GM13976 (cell line): Measurements from ENCODE around the gene FAF1.
"Not testable (repeated sequence)": the region's sequence is repeated elsewhere in the genome, so short reads cannot be mapped to it uniquely, and the experiment has no call there.

Experiments
- DNase-seq: peaks from one replicate; pipeline ENCODE4 v3.0.0; 2012; ENCODE audit warnings: low spot score
- in situ Hi-C: fragments of 300-500 bp; cut with MboI; formaldehyde crosslinking; loops from one replicate; pipeline ENCODE4 v1.12.0; 2022; ENCODE audit warnings: low sequenced_read_pairs, mixed read lengths, inconsistent platforms; ENCODE audit not compliant: unreplicated experiment
- TF ChIP-seq, protein P1 (sequence below): IDR thresholded peaks from 2 replicates; pipeline ENCODE4 v1.5.1; 2012; ENCODE audit warnings: borderline replicate concordance, mild to moderate bottlenecking; ENCODE audit not compliant: insufficient read depth; ENCODE audit errors: extremely low read depth, missing control alignments, control extremely low read depth

Gene FAF1

DNA sequence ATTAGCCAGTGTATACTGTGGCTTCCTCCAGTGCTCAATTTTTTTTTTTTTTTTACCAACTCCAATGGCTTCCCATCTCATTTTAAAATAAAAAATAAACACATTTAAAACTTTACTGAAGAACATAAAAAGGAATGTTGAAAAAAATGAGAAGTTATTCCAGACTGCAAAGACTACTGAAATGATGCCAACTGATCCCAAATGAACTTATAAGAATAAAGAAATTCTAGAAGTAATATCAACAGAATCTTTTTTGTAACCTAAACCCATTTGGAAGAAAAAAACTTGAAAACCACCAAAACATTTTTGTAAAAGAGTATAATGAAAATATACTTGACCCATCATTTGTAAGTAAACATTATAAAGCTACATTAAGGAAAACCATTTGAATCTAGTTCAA lies 129.4 kb downstream of the FAF1 start:
- no peak for DNase-seq
- TF ChIP-seq, protein P1, sequence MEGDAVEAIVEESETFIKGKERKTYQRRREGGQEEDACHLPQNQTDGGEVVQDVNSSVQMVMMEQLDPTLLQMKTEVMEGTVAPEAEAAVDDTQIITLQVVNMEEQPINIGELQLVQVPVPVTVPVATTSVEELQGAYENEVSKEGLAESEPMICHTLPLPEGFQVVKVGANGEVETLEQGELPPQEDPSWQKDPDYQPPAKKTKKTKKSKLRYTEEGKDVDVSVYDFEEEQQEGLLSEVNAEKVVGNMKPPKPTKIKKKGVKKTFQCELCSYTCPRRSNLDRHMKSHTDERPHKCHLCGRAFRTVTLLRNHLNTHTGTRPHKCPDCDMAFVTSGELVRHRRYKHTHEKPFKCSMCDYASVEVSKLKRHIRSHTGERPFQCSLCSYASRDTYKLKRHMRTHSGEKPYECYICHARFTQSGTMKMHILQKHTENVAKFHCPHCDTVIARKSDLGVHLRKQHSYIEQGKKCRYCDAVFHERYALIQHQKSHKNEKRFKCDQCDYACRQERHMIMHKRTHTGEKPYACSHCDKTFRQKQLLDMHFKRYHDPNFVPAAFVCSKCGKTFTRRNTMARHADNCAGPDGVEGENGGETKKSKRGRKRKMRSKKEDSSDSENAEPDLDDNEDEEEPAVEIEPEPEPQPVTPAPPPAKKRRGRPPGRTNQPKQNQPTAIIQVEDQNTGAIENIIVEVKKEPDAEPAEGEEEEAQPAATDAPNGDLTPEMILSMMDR = no peak
- in situ Hi-C loops = no loop called here

DNA sequence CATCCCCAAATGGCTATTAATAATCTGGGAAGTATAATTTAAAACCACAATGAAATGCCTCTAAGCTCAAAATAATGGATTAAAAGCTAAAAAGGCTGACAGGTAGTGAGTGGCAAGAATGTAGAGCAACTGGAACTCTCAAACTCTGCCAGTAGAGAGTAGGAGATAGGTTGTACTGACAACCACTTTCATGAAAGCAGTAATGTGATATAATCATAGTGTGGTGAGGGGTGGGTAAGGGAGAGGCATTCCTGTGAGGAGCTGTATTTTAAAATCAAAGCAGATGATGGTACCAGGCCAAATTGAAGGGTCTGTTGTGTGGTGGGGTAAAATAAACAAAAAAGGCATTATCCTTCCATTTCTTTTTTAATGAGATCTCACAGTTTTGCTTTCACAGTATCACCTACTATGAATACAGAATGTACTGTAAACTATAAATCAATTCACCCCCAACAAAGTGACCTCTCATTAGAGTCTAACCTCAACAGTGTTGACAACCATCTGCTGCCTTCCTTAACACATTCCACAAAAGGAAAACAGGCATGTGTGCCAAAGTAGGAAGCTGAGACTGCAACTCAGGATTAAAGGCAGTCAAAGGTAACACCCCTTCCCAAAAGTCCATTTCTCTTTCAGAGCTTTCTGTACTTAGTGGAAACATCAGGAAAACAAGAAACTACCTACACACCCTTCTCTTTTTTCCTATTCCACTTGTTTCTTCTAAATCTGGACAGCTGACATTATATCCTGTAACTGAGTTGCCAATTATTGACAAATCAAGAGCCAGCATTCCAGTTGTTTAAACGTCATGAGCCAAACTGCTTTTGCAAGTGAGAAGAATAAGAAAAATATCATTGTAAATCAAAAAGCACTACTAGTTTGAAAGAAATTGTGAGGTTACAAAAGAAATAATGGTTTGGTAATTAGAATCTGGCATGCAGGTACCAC lies 130.8 kb downstream of the FAF1 start:
- TF ChIP-seq, protein P1 = no peak
- in situ Hi-C loops = no loop called here
- DNase-seq = no peak

DNA sequence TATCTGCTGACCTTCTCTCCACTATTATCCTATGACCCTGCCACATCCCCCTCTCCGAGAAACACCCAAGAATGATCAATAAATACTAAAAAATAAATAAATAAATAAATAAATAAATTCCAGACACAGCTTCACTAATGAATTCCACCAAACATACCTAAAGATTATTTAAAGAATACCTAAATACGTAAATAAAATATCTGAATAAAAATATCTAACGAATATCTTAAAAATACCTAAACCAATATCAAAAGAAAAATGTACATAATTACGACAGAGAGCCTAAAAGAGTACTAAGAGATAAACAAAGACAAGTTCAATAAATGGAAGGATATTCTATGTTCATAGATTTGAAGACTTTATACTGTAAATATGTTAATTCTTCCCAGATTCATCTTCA lies 132.5 kb downstream of the FAF1 start:
- in situ Hi-C loops = no loop called here
- no peak for DNase-seq
- TF ChIP-seq, protein P1 = no peak

DNA sequence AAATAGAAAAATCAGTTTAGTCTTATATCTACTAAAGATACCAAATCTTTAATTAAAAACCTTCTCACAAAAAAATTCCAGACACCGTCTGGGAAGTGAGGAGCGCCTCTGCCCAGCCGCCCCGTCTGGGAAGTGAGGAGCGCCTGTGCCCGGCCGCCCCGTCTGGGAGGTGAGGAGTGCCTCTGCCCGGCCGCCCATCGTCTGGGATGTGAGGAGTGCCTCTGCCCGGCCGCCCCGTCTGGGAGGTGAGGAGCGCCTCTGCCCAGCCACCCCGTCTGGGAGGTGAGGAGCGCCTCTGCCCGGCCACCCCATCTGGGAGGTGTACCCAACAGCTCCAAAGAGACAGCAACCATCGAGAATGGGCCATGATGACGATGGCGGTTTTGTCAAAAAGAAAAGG lies 133.3 kb downstream of the FAF1 start:
- in situ Hi-C loops, DNase-seq: not testable (repeated sequence)

DNA sequence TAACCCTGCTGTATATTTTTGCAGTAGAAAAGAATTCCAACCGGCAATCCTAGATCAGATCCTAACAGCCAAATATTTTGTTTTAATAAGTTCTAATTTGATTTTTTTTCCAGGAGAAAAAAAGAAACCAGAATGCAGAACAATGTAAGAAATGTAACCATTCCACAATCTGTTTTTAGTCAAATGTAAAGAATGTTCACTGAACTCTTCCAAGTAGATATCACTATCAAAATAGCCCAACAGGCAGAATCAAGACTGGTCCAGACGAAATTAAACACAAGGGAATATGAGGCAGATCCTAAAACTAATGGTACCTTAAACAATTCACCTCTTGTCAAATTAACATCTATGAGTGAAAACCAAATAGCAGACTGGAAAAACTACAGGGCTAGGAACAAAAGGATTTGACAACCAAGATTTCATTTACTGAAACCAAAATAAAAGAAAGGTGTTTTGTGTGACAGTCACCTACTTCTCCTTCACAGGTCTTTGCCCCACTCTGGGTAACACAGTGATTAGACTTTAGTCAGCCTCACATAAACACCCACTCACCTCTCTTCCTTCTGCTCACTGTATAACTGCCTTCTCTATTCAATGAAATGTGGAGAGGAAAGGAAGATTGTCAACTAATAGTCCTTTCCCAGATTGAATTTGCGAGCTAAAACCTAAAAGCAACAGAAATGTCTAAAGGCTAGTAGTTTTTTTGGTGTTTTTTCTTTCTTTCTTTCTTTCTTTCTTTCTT lies 137.9 kb downstream of the FAF1 start:
- TF ChIP-seq, protein P1 = no peak

DNA sequence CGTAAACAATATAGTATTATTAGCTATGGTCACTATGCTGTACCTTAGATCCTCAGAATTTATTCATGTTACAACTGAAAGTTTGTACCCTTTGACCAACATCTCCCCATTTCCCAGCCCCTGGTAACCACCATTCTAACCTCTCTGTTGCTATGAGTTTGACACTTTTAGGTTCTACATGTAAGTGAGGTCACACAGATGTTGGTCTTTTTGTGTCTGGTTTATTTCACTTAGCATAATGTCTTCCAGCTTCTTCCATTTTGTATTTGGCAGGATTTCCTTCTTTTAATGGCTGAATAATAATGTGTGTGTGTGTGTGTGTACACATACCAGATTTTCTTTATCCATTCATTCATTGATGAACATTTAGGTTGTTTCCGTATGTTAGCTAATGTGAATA lies 139.5 kb downstream of the FAF1 start:
- TF ChIP-seq, protein P1 = no peak
- no peak for DNase-seq
- in situ Hi-C loops = no loop called here

More for the DNA sequence above, 137.9 kb downstream of the FAF1 start:
- in situ Hi-C loops = no loop called here
- DNase-seq = peak; percentile 22

DNA sequence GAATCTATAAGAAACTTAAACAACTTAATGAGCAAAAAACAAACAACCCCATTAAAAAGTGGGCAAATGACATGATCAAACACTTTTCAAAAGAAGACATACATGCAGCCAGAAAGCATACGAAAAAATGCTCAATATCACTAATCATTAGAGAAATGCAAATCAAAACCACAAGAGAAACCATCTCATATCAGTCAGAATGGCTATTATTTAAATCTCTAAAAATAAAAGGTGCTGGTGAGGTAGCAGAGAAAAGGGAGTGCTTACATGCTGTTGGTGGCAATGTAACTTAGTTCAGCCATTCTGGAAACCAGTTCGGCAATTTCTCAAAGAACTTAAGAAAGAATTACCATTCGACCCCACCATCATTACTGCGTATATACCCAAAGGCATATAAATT lies 147.7 kb downstream of the FAF1 start:
- no peak for DNase-seq

More for the DNA sequence above, 147.7 kb downstream of the FAF1 start:
- in situ Hi-C loops = no loop called here
- TF ChIP-seq, protein P1 = no peak
